ENCODE results near the gene CYP4F8.

The CYP4F8 gene

DNA sequence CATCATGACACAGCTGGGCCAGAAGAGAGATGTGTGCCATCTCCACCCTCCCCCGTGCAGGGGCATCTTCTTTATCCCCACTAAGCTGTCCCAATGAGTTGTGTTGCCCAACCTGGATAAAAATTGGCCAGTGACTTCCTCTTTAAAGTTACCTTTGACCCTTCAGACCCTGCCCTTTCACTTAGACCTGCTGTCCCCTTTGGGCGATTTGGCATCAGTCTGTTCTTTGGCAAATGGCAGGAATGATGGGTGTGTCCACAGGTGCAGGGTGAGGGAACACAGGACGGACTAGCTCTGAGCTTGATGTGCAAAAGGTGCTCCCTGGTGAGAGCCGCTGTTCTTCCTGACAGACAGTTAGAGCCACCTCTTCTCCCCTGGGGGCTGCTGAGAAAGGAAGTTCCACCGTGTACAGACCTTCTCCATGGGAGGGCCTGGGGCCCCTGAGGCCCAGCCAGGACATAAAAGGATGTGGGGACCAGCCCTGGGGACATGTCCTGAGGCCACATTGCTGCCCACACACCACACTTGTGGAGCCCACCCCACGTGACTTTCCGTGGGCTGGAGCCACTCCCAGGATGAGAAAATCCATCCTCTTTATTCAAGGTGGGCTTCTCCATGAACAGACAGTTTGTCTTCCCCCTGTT, 1.7 kb downstream of the CYP4F8 start:
- DNase-seq, result no peak

DNA sequence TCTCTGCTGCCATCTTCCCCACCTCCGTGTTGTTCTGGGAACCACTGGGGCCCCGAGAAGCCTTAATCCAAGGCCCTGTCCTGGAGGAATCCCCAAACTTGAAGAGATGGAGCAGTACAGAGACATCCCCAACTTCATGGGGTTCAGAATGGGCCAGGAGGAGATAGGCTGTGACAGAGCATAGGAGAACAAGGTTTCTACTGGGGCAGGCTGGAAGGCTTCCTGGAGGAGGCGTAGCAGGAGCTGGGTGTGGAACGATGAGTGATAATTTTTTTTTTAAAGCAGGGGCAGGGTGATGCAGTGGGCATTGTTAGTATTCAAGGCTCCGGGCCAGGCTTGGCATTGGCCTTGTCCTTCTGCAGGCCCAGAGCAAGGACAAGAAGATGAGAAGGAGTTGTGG, 3.3 kb downstream of the CYP4F8 start:
- DNase-seq, result no peak

DNA sequence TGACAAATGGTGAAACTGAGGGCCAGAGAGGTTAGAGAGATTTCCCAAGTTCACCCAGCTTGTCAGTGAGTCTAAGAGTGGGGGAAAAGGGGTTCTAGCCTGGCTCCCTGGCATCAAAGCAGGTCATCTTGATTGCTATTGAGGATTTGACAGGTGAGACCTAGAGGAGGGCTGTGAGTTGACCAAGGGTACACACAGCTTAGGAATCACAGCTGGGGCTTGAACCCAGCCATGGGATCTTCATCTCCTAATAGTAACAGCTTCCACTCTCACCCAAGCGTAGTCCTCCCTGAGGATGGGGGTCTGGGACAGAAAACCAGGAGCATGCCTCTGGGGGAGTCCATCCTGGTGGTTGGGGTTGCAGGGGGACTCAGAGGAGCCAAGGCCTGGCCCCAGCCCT, 6.8 kb downstream of the CYP4F8 start:
- DNase-seq, result no peak

DNA sequence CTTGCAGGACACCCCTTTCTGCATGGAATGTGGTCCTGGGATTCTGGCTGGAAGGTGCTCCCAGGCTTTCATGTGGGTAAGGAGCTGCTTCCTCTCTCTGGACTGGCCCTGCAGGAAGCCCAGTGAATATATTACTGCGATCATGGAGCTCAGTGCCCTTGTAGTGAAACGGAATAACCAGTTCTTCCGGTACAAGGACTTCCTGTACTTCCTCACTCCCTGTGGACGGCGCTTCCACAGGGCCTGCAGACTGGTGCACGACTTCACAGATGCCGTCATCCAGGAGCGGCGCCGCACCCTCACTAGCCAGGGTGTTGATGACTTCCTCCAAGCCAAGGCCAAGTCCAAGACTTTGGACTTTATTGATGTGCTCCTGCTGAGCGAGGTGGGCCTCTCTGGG, 8.0 kb downstream of the CYP4F8 start:
- no peak for DNase-seq

DNA sequence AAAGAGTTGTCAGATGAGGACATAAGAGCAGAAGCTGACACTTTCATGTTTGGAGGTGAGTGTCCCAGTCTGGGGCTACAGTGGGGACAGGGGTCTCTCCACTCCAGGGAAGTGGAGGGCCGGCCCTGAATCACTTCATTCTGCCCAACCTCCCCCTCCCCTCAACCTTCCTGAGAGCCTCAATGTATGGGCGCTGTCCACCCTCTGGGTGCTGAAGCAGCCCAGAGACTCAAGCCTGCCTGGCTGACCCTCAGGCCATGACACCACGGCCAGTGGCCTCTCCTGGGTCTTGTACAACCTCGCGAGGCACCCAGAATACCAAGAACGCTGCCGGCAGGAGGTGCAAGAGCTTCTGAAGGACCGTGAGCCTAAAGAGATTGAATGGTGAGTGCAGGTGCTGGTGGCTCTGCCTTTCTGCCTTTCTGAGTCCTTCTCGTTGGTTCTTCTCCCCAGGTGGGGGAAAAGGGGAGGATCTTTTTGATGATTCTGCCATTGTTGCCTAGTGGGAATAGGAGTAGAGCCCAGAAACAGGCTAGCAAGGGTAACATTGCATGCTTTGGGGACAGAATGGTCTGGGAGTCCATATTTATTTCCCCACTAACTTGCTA, 8.8 kb downstream of the CYP4F8 start:
- DNase-seq, result peak; percentile 12

DNA sequence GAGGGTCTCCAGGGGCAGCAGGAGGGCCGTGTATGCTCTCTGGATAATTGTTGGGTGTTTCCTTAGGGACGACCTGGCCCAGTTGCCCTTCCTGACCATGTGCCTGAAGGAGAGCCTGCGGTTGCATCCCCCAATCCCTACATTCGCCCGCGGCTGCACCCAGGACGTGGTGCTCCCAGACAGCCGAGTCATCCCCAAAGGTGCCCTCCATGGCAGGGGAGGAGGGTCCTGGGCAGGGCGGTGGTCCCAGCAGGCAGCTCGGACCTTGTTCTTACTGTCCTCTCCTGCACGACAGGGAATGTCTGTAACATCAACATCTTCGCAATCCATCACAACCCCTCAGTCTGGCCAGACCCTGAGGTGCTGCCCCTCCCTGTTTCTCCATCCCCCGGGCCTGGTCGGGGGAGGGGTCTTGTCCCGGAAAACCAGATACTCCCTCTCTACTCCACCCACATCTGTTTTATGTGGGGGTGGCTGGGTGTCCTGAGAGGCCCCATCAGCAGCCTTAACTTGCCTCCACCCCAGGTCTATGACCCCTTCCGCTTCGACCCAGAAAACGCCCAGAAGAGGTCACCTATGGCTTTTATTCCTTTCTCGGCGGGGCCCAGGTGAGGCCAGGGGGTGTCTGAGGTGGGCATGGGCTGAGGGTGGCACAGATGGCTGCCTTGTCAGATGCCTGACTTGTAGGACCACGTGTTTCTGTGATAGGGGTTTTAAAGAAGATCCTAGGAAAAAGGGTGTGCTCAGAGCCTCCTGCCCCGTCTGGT, 13.4 kb downstream of the CYP4F8 start:
- no peak for DNase-seq

DNA sequence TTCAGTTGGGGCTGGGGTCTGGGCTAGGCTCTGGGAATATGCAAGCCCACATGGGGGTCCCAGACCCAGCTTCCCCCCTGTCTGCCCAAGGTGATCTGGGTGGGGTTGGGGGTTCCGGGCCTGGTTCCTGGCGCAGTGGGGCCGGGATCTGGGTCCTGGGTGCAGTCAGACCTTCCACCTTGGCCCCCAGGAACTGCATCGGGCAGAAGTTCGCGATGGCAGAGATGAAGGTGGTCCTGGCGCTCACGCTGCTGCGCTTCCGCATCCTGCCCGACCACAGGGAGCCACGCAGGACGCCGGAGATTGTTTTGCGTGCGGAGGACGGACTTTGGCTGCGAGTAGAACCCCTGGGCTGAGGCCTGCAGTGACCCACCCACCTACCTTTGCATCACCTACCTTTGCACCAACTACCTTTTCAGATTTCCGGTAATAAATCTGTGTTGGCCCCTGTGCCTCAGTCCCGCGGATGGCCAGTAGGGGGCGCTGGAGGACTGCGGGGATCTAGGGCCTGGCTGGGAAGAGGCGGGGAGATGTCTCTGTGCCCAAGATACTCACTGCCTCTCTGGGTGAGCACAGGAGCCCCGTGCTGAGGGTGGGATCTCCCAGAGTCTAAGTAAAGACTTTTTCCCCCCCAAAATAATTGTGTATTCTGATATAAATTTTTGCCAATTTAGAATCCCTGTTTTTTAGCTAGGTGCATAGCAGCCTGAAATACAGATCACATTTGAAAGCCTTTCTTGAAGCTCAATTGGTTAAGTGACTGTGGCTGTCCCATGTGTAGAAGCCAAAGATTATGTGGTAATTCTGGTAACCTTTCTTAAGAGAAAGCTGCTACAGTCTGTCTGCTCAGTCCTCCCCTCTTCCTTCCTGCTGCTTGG, 14.2 kb downstream of the CYP4F8 start:
- DNase-seq, result peak; percentile 50

DNA sequence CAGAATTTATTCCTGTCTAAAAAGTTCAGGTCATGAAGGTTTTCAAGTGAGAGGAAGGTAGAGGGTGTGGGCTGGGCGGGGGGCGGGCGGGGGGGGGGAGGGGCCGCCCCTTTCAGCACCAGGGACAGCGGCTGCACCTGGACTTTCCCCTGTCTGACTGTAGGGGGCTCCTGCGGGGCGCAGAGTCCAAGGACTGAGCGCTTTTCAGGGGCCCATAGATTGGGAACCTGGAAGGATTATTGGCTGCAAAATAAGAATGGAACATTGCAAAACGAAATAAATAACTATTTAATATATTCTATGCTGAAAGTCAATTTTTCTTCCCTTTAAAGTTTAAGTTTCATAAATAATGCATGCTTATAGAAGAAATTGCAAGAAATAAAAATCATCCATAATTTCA, 16.8 kb downstream of the CYP4F8 start:
- peak; percentile 38 for DNase-seq

DNA sequence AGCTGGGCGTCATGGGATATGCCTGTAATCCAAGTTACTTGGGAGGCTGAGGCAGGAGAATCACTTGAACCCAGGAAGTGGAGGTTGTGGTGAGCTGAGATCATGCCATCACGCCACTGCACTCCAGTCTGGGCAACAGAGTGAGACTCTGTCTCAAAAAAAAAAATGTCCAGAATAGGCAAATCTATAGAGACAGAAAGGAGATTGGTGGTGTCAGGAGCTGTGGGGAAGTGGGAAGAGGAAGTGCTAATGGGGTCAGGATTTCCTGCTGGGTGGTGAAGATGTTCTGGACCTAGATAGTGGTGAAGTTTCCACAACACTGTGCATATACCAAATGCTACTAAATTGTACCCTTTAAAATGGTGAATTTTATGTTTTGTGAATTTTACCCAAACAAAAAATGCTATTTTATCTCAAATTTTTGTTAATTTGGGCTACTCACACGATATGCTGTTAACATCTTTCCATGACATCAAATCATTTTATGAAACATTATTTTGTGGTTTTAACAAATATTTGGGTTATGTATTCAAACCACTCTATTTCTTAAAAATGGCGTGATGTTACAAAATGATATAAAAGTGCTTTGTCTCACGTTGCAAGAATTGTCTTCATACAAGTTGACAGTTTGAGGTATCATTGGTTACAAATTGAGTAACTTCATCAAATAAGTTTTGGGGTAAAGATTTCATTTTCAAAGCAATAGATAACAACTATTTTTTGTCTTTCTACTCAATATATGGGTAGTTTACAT, 18.2 kb downstream of the CYP4F8 start:
- DNase-seq, result peak; percentile 90

DNA sequence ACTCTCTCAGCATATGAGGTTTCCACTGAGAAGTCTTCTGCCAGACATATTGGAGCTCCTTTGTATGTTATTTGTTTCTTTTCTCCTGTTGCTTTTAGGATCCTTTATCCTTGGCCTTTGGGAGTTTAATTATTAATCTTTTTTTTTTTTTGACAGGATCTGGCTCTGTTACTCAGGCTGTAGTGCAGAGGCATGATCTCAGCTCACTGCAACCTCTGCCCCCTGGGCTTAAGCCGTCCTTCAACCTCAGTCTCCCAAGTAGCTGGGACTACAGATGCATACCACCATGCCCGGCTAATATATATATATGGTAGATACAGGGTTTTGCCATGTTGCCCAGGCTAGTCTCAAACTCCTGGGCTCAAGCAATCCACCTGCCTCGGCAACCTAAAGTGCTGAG, 19.1 kb downstream of the CYP4F8 start:
- no peak for DNase-seq

DNA sequence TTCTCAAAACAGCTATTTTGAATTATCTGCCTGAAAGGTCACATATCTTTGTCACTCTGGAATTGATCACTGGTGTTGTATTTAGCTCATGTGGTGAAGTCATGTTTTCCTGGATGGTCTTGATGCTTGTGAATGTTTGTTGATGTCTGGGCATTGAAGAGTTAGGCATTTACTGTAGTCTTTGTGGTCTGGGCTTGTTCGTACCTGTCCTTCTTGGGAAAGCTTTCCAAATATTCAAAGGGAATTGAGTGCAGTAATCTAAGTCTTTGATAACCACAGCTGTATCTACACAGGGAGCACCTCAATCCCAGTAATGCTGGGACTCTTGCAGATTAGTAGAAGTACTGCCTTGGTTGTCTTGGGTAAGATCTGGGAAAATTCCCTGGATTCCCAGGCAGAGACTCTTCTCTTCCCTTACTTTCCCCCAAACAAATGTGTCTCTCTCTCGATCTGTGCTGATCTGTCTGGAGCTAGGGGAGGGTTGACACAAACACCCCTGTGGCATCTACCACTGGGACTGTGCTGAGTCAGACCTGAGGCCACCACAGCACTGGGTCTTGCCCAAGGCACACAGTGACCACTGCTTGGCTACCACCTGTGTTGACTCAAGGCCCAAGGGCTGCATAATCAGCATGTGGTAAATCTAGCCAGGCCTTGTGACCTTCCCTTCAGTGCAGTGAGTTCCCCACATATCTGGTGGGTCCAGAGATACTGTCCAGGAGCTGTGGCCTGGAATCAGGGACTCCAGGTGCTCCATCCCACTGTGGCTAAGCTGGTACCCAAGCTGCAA, 20.2 kb downstream of the CYP4F8 start:
- DNase-seq, result no peak

DNA sequence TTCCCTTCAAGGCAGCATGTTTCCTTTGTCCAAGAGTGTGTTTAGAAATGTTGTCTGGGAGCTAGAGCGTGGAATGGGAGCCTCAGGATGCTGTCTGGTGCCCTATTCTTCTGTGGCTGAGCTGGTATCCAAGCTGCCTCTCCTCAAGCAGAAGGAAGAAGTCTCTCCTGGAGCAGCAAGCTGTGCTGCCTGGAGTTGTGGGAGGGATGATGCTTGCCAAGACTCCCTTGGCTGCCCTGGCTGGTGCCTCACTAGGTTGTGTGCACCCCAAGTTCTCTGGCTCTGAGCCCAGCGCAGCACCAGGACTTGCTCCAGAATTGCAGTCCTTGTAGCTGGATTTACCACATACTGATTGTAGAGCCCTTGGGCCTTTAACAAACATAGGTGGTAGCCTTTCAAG, 21.0 kb downstream of the CYP4F8 start:
- no peak for DNase-seq

DNA sequence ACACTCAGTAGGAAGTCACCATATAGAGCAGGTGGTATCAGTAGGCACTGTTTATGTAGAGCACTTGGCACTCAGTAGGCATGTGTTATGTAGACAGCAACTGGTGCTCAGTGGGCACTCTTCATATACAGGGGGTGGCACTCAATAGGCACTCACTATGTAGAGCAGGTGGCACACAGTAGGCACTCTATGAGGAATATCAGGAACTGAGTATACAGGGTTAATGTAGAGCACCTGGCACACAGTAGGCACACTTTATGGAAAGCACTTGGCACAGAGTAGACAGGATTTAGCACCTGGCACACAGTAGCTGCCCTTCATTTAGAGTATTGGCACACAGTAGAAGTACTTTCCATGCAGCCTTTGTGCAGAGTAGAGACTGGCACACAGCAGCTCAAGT, 24.6 kb downstream of the CYP4F8 start:
- DNase-seq, result no peak

DNA sequence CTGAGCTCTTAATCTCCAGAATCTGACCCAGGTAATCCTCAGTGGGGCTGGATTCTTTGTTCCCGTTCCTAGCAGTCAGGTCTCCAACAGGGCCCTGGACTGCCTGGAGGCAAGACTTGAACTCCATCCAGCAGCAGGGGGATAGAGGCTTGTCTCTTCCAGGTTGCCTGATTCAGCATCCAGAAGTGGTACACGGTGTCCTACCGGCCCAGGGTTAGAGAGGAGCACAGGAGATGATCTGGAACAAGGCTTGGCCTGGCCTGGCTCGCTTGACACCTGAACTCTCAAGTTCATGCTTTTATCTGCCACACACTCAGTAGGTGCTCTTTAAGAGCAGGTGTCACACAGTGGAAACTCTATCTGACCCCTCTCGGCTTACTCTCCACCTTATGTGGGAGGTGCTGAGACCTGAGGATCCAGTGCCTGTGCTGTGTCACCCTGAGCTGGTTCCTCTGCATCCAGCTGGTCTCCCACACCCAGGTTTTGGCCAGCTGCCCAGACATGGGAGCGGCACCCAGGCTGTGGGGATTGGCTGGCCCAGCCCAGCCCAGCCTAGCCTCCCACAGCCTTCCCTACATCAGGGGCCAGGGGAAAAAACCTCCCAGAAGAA, 25.4 kb downstream of the CYP4F8 start, which contains the start of gene CYP4F3:
Gene CYP4F3, plus strand, starts transcription at position 604 of the 610 bp plus-strand sequence. CDS start 519 bp downstream, outside the sequence.
- peak; percentile 20 for DNase-seq

DNA sequence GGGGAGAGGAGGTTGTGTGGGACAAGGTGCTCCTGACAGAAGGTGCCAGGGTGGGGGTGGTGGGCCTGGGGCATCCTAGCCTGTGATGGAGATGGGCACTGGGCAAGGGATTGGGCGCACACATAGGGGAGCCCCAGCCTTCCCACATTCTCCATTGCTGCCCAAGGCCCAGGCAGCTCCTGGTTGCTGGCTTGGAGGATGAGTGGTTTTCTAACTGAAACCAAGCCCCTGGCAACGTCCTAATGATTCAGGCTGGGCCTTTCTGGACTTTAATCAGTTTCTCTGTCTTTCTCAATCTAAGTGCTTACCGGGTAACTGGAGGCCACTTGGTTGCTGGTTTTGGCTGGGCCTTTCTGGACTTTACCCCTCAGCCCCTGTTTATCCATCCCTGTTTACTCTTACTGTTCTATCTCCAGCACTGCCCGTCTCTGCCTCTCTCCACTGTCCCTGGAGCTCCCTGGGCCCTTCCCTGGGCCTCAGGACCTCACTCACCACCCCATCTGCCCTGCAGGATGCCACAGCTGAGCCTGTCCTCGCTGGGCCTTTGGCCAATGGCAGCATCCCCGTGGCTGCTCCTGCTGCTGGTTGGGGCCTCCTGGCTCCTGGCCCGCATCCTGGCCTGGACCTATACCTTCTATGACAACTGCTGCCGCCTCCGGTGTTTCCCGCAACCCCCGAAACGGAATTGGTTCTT, 26.0 kb downstream of the CYP4F8 start:
- no peak for DNase-seq

DNA sequence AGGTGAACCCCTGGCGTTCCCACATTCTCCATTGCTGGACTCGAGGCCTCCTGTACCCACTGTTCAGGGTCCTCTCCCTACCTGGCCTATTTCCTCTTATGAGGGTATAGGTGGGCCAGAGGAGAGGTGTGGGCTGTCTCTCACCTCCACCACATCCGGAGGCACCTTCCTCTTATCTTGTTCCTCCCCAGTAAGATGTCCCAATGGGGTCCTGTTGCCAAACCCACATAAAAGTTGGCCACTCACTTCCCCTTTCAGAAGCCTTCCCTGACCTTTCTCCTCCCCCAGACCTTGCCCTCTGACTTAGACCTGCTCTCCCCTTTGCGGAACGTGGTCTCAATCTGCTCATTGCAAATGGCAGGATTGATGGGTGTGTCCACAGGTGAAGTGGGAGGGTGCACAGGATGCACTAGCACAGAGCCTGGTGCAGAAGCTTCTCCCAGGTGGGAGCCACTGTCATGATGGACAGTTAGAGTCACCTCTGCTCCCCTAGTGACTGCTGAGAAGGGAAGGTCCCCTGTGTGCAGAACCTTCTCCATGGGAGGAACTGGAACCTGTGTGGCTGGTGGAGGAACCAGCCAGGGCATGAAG, 27.0 kb downstream of the CYP4F8 start:
- peak; percentile 67 for DNase-seq

DNA sequence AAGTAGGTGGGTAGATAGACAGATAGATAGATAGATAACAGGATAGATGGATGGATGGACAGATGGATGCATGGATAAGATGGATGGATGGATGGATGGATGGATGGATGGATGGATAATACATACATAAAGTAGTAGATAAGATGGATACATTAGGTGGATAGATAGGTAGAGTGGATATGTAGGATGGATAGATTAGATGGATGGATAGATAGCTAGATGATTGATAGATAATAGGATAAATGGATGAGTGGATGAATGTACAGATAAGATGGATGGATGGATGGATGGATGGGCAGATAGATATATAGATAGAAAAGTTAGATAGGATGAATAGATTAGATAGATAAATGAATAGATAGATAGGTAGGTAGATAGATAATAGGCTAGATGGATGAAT, 27.8 kb downstream of the CYP4F8 start:
- no peak for DNase-seq

DNA sequence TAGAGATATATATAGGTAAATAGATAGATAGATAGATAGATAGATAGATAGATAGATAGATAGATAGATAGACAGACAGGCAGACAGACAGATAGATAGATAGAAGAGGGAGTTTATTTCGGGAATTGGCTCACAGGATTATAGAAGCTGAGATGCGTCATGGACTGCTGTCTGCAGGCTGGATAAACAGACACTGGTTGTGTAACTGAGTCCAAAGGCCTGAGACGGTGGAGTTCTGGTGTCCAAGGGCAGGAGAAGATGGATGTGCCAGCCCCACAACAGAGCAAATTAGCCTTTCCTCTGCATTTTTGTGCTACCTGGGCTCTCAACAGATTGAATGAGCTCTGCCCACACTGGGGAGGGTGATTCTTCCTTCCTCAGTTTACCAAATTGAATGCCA, 28.4 kb downstream of the CYP4F8 start:
- DNase-seq, result no peak

DNA sequence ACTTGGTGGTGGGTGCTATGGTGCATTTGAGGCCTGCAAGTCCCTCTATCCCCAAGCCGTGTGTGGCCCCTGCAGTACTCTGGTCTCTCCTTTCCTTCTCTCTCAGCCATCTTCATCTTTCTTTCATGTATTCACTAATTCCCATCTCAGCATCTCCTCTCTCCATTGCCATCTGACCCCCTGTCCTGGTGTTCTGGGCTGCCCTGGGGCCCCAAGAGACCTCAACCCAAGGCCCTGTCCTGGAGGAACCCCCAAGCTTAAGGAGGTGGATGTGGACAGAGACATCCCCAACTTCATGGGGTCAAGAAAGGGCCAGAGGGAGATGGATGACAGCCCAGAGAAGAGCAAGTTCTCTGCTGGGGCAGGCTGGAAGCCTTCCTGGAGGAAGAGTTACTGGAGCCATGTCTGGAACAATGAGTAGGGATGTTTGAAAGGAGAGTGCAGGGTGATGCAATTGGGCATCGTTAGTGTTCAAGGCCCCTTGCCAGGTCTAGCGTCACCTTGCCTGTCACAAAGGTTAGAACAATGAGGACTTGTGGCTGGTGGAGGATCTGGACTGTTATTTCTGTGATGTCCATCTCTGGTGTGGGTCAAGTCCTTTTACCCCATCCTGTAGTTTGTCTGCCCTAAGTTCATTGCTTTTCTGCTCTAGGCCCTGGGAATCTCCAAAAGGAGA, 29.2 kb downstream of the CYP4F8 start:
- DNase-seq, result no peak
